Brain microvascular endothelial cell (primary cell): ENCODE data around the gene PAOX.

ENCODE experiments used
- DNase-seq: peaks from one replicate; pipeline ENCODE4 v3.0.0-alpha.2; 2020
- H3K27ac ChIP-seq: fragments of 250-450 bp; sonication (Bioruptor Pico); 2 replicates; pipeline ENCODE4 v1.5.1; 2020; ENCODE audit warnings: mild to moderate bottlenecking, moderate library complexity
- H3K27me3 ChIP-seq: fragments of 250-450 bp; sonication (Bioruptor Pico); replicated peaks from 2 replicates; pipeline ENCODE4 v1.5.1; 2020; ENCODE audit warnings: mild to moderate bottlenecking
- H3K36me3 ChIP-seq: fragments of 250-450 bp; sonication (Bioruptor Pico); replicated peaks from 2 replicates; pipeline ENCODE4 v1.5.1; 2020; ENCODE audit warnings: mild to moderate bottlenecking
- H3K4me3 ChIP-seq: 2 replicates; pipeline ENCODE4 v1.5.1; 2011; ENCODE audit warnings: low read depth, mild to moderate bottlenecking, control low read depth, low read length, moderate library complexity
- in situ Hi-C: cut with HindIII; loops from 2 replicates; pipeline ENCODE4 v1.10.0; 2017; ENCODE audit warnings: low sequenced_read_pairs, low pct_ligation_motif_present
- TF ChIP-seq, protein P1 (sequence below): IDR thresholded peaks from 2 replicates; pipeline ENCODE4 v1.5.1; 2011; ENCODE audit warnings: low read depth, mild to moderate bottlenecking, moderate library complexity, low read length, control low read depth, inconsistent platforms; ENCODE audit errors: missing control alignments

PAOX gene

GRCh38 chr10:133391249-133391635 lies 12.2 kb downstream of the PAOX start:
- TF ChIP-seq, protein P1, sequence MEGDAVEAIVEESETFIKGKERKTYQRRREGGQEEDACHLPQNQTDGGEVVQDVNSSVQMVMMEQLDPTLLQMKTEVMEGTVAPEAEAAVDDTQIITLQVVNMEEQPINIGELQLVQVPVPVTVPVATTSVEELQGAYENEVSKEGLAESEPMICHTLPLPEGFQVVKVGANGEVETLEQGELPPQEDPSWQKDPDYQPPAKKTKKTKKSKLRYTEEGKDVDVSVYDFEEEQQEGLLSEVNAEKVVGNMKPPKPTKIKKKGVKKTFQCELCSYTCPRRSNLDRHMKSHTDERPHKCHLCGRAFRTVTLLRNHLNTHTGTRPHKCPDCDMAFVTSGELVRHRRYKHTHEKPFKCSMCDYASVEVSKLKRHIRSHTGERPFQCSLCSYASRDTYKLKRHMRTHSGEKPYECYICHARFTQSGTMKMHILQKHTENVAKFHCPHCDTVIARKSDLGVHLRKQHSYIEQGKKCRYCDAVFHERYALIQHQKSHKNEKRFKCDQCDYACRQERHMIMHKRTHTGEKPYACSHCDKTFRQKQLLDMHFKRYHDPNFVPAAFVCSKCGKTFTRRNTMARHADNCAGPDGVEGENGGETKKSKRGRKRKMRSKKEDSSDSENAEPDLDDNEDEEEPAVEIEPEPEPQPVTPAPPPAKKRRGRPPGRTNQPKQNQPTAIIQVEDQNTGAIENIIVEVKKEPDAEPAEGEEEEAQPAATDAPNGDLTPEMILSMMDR, result no peak
- no peaks in the 10 kb centered on the region for H3K27me3 ChIP-seq
- H3K27ac ChIP-seq, result no peak overlapping the region
- no peak overlapping the region for H3K4me3 ChIP-seq
- no peak for DNase-seq
- peaks cover 3% of the 10 kb centered on the region for H3K36me3 ChIP-seq
- in situ Hi-C loops, result no loop called here

DNA sequence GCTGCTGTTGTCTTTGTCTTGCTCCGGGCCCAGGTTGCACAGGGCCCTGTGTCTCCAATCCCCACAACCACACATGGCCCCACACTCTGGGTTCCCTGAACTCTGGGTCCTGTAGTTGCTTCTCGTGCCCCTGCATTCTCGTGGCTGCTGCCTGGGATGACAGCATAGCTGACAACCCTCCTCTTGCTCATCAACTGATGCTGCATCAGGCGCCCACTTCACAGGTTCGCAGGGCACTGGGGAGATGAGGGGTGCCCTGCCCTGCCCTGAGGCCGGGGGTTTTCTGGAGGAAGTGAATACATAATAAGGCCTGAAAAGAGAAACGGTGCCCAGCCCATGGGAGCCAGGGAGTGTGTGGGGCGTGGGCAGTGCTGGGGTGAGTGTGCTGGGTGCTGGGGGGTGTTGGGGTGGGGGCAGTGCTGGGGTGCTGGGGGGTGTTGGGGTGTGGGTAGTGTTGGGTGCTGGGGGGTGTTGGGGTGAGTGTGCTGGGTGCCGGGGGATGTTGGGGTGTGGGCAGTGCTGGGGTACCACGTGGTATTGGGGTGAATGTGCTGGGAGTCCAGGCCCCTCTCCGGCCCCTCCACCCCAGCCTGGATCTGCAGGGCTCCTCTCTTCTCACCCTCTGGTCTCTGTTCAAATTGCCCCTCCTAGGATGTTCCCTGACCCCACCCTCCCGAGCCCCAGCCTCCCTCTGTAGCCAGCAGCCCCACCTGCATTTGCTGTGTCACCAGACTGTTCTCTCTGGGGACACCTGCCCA lies 12.9 kb downstream of the PAOX start:
- TF ChIP-seq, protein P1, result no peak
- no peak for DNase-seq
- H3K36me3 ChIP-seq, result peaks cover 5% of the 10 kb centered on the region
- in situ Hi-C loops, result no loop called here
- H3K27me3 ChIP-seq, result no peaks in the 10 kb centered on the region
- H3K4me3 ChIP-seq, result no peak overlapping the region
- H3K27ac ChIP-seq, result no peak overlapping the region

DNA sequence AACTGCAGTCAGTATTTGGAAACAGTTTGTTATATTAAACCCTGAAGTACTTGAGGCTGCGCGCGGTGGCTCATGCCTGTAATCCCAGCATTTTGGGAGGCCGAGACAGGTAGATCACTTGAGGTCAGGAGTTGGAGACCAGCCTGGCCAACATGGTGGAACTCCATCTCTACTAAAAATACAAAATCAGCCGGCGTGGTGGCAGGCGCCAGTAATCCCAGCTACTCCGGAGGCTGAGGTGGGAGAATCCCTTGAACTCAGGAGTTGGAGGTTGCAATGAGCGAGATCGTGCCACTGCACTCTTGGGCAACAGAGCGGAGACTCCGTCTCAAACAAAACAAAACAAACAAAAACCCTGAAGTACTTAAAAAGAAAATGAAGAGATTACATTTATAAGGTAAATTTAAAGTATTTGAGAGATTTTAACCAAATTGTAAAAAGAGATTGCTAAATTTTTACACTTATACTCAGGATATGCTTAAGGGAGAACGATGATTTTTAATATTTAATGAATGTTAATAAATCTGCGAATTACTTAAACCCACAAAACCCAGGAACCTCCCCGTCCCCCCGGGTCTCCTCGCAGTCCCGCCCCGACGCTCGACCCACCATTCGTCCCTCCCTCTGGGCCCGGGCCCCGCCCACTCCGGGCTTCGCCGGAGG lies 14.5 kb downstream of the PAOX start:
- in situ Hi-C loops, result no loop called here
- Histone ChIP-seq H3K27me3 (no peaks in the 10 kb centered on the region), H3K36me3 (peaks cover 13% of the 10 kb centered on the region), H3K27ac (no peak overlapping the region), H3K4me3 (peak overlapping the region; percentile 87)
- TF ChIP-seq, protein P1, result no peak
- no peak for DNase-seq

DNA sequence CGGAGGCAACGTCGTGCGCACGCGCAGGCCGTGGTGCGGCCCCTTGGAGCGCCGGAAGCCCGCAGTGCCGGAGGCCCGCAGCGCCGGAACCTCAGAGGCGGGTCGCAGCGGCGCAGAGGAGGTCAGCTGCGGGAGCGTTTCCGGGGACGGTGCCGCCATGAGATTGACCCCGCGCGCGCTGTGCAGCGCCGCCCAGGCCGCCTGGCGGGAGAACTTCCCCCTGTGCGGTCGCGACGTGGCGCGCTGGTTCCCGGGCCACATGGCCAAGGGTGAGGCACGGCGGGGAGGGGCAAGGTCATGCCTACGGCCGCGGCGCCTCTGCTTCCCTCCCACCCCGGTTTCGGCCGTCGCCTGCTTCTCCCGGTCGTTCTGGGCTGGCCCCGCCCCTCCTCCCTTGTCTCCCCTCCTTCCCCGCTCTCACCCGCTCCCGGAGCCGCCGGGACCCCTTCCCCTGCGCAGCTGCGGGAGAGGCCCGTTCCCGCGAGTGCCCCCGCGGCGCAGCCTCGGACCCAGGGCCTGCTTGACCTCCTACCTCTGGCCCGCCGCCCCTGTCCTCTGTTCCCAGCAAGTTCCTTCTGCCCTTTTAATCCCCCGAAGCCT lies 15.1 kb downstream of the PAOX start, which contains the start of gene MTG1:
Gene MTG1 (plus strand): TSS at position 94 of the 600 bp plus-strand sequence. CDS start 64 bp downstream, at position 158.
- Histone ChIP-seq H3K27me3 (no peaks in the 10 kb centered on the region), H3K4me3 (peak within 1 kb of the TSS; percentile 87), H3K27ac (peak within 1 kb of the TSS; percentile 36), H3K36me3 (peaks cover 19% of the 10 kb centered on the region)
- in situ Hi-C loops, result no loop called here
- TF ChIP-seq, protein P1, result peak; percentile 4
- peak; percentile 80 for DNase-seq

GRCh38 chr10:133394801-133395221 lies 15.7 kb downstream of the PAOX start:
- Histone ChIP-seq H3K4me3 (peak overlapping the region; percentile 87), H3K36me3 (peaks cover 26% of the 10 kb centered on the region), H3K27ac (peak overlapping the region; percentile 36), H3K27me3 (no peaks in the 10 kb centered on the region)
- DNase-seq, result no peak
- in situ Hi-C loops, result no loop called here
- TF ChIP-seq, protein P1, result no peak
